BE2C (cell line): ENCODE results near the gene HDAC4.

Experiments
- DNase-seq: peaks from one replicate; pipeline ENCODE4 v3.0.0-alpha.2; 2020
- H3K27me3 ChIP-seq: fragments of 250-450 bp; sonication (Bioruptor Pico); 2 replicates; pipeline ENCODE4 v1.5.1; 2020; ENCODE audit warnings: mild to moderate bottlenecking
- H3K36me3 ChIP-seq: fragments of 250-450 bp; sonication (Bioruptor Pico); 2 replicates; pipeline ENCODE4 v1.5.1; 2020; ENCODE audit warnings: mild to moderate bottlenecking
- H3K4me1 ChIP-seq: fragments of 250-450 bp; sonication (Bioruptor Pico); 2 replicates; pipeline ENCODE4 v1.5.1; 2020
- H3K4me3 ChIP-seq: 2 replicates; pipeline ENCODE4 v1.5.1; 2011; ENCODE audit warnings: low read depth, low read length
- H3K9me3 ChIP-seq: fragments of 250-450 bp; sonication (Bioruptor Pico); 2 replicates; pipeline ENCODE4 v1.5.1; 2020
- CTCF ChIP-seq: IDR thresholded peaks from 2 replicates; pipeline ENCODE4 v1.5.1; 2012; ENCODE audit warnings: mild to moderate bottlenecking, low read depth, low read length

HDAC4 gene

GRCh38 chr2:239401067-239401880, 454 bp upstream of the HDAC4 start:
- H3K36me3 ChIP-seq, result 0 out of 2 replicates have a peak, but pooled peaks cover 4% of the 10 kb centered on the region
- DNase-seq, result peak; percentile 100
- TF ChIP-seq CTCF, result no peak

DNA sequence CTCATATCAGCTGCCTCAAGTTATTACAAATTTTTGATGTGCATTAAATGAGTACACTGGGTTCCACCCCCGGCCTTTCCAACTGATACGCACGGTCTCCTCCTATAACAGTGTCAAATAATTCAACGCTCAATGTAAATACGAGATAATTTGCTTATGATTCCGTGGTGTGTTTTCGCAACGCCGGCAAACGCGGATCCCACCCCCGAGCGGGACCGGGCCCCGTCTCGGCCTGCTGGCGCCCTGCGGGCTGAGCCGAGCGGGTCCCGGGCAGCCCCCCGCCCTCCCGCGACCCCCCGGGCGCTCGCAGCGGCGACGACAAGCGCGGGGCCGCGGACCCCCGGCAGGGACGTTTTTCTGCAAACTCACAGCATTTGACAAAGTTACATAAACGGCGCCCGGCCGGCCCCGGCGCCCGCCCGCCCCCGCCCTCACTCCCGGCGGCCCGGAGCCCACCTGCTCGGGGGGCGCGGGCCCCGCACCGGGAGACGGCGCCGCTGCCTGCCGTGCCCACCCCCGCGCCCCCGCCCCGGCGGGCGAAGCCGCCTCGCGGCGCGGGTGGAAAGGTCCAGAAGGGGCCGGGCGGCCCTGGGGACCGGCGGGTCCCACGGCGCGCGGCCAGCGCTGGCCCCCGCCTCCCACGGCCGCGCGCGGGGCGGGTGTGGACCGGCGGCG, 762 bp downstream of the HDAC4 start:
- DNase-seq, result no peak
- H3K4me1 ChIP-seq, result peaks cover 3% of the 10 kb centered on the region; the same call in 1 of the 2 replicates
- peak overlapping the region; percentile 79 for H3K4me3 ChIP-seq
- no peaks in the 10 kb centered on the region; the same call in 1 of the 2 replicates for H3K9me3 ChIP-seq
- H3K36me3 ChIP-seq, result 0 out of 2 replicates have a peak, but pooled peaks cover 4% of the 10 kb centered on the region
- TF ChIP-seq CTCF, result no peak
- H3K27me3 ChIP-seq, result no peaks in the 10 kb centered on the region

More at GRCh38 chr2:239401067-239401880, 454 bp upstream of the HDAC4 start:
- Histone ChIP-seq H3K4me3 (peak overlapping the region; percentile 86), H3K27me3 (no peaks in the 10 kb centered on the region), H3K4me1 (peaks cover 3% of the 10 kb centered on the region; the same call in 1 of the 2 replicates), H3K9me3 (no peaks in the 10 kb centered on the region; the same call in 1 of the 2 replicates)

DNA sequence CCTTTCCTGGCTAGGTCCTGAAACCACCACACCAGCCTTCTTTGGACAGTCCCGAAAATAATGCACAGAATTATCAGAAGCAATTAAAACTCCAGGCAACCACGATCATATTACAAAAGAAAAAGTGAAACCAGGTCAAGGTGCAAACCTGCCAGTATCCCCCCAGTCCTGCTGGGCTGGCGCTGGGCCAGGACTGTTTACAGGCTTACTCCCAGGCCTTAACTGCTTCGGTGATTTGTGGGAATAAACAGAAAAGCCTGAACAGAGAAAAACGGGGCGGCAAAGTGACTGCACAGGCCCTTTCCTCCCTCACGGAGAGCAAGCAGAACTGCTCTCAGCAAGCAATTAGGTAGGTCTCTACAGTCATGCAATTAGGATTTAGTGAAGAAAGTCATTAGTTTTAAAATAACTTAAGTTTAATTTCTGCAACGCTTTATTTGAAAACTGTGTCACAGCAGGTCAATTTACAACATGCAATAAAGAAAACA, 1.3 kb downstream of the HDAC4 start:
- H3K4me3 ChIP-seq, result peak overlapping the region; percentile 79
- DNase-seq, result peak; percentile 78
- no peak for TF ChIP-seq CTCF
- 0 out of 2 replicates have a peak, but pooled peaks cover 4% of the 10 kb centered on the region for H3K36me3 ChIP-seq
- H3K27me3 ChIP-seq, result no peaks in the 10 kb centered on the region
- H3K4me1 ChIP-seq, result peaks cover 3% of the 10 kb centered on the region; the same call in 1 of the 2 replicates
- no peaks in the 10 kb centered on the region; the same call in 1 of the 2 replicates for H3K9me3 ChIP-seq

DNA sequence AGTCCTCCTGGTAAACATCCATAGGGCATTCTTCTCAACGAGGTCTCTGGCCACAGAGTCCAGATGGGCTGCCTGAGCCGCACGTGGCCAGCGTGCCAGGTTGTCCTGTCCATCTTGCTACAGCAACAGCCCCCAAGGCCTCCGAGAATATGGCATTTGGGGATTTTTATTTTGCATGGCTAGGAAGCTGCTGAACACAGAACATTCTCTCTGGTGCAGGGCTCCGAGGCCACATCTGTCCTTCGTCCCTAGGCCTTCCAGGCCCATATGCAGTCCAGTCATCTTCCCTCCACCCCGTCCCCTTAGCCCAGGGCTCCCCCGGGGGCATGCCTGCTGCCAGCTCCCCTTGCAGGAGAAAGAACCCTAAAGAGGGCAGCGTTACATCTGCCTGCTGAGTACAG, 2.3 kb downstream of the HDAC4 start:
- DNase-seq, result peak; percentile 67
- peak overlapping the region; percentile 79 for H3K4me3 ChIP-seq
- H3K27me3 ChIP-seq, result no peaks in the 10 kb centered on the region
- no peaks in the 10 kb centered on the region; the same call in 1 of the 2 replicates for H3K9me3 ChIP-seq
- 0 out of 2 replicates have a peak, but pooled peaks cover 4% of the 10 kb centered on the region for H3K36me3 ChIP-seq
- no peak for TF ChIP-seq CTCF
- peaks cover 3% of the 10 kb centered on the region; the same call in 1 of the 2 replicates for H3K4me1 ChIP-seq

- 0 out of 2 replicates have a peak, but pooled peaks cover 4% of the 10 kb centered on the region for H3K36me3 ChIP-seq
- no peaks in the 10 kb centered on the region; the same call in 1 of the 2 replicates for H3K9me3 ChIP-seq
- H3K4me1 ChIP-seq, result peaks cover 5% of the 10 kb centered on the region; the same call in 1 of the 2 replicates
- TF ChIP-seq CTCF, result no peak
- no peaks in the 10 kb centered on the region for H3K27me3 ChIP-seq
- H3K4me3 ChIP-seq, result no peak overlapping the region
- no peak for DNase-seq
Measured at GRCh38 chr2:239397931-239398471, 2.8 kb downstream of the HDAC4 start.
